Measurements from ENCODE around the gene NR2F6. TPM values are rescaled to one million over a fixed set of nuclear protein-coding genes. Genes with fewer than 3 reads are reported as not detected.

The NR2F6 gene
- total RNA-seq, 4 donors from 2014 or later: 42.1 to 217 (median 142) TPM

GRCh38 chr19:17211547-17212446 lies 33.9 kb downstream of the NR2F6 start:
- Histone ChIP-seq H3K36me3 (peaks cover 0 to 60% (median 0%) of the 10 kb centered on the region in 3 donors), H3K9me3 (no peaks in the 10 kb centered on the region), H3K27me3 (no peaks in the 10 kb centered on the region), H3K4me1 (peaks cover 0 to 13% (median 5%) of the 10 kb centered on the region in 4 donors), H3K4me3 (no peak overlapping the region), H3K27ac (no peak overlapping the region)
- TF ChIP-seq POLR2A (IDR thresholded peaks at IDR 0.05): no peak
- no peak for TF ChIP-seq CTCF (IDR thresholded peaks at IDR 0.05)
- DNase-seq: no peak

GRCh38 chr19:17210296-17210695 lies 35.4 kb downstream of the NR2F6 start:
- peaks cover 0 to 69% (median 0%) of the 10 kb centered on the region in 3 donors for H3K36me3 ChIP-seq
- H3K27ac ChIP-seq: no peak overlapping the region
- H3K27me3 ChIP-seq: no peaks in the 10 kb centered on the region
- H3K4me3 ChIP-seq: no peak overlapping the region
- TF ChIP-seq CTCF (IDR thresholded peaks at IDR 0.05) (no peak), POLR2A (IDR thresholded peaks at IDR 0.05) (no peak)
- DNase-seq: no peak
- H3K9me3 ChIP-seq: no peaks in the 10 kb centered on the region
- peaks cover 0 to 6% (median 5%) of the 10 kb centered on the region in 4 donors for H3K4me1 ChIP-seq

- no peaks in the 10 kb centered on the region for H3K27me3 ChIP-seq
- H3K4me3 ChIP-seq: no peak overlapping the region
- peaks cover 0 to 70% (median 0%) of the 10 kb centered on the region in 3 donors for H3K36me3 ChIP-seq
- TF ChIP-seq CTCF (IDR thresholded peaks at IDR 0.05): no peak
- TF ChIP-seq POLR2A (IDR thresholded peaks at IDR 0.05): no peak
- peak in 2 of 3 donors; percentile 45 to 77 for DNase-seq
- H3K27ac ChIP-seq: no peak overlapping the region
- no peaks in the 10 kb centered on the region for H3K9me3 ChIP-seq
- peaks cover 0 to under 1% (median 0%) of the 10 kb centered on the region in 4 donors for H3K4me1 ChIP-seq
Measured at GRCh38 chr19:17209126-17210036, 36.3 kb downstream of the NR2F6 start.

GRCh38 chr19:17206736-17207581 lies 38.8 kb downstream of the NR2F6 start:
- peaks cover 0 to 77% (median 0%) of the 10 kb centered on the region in 3 donors for H3K36me3 ChIP-seq
- H3K4me1 ChIP-seq: no peaks in the 10 kb centered on the region
- no peak overlapping the region for H3K27ac ChIP-seq
- no peak for TF ChIP-seq CTCF (IDR thresholded peaks at IDR 0.05)
- TF ChIP-seq POLR2A (IDR thresholded peaks at IDR 0.05): no peak
- no peak for DNase-seq
- H3K9me3 ChIP-seq: no peaks in the 10 kb centered on the region
- H3K27me3 ChIP-seq: no peaks in the 10 kb centered on the region
- no peak overlapping the region for H3K4me3 ChIP-seq

All from Peyer's patch (tissue), 4 donors.